Ishikawa (cell line): ENCODE results near the gene UBE2Q1.

ENCODE experiments used
- EGR1 ChIP-seq: IDR thresholded peaks from 2 replicates; pipeline ENCODE4 v1.6.1; 2012
- EP300 ChIP-seq: IDR thresholded peaks from 2 replicates; pipeline ENCODE4 v1.6.1; 2012; ENCODE audit warnings: borderline replicate concordance
- YY1 ChIP-seq: IDR thresholded peaks from 2 replicates; pipeline ENCODE4 v1.6.1; 2012; ENCODE audit warnings: low read depth
- TF ChIP-seq, protein P1 (sequence below): IDR thresholded peaks from 2 replicates; pipeline ENCODE4 v1.6.1; 2012
- TF ChIP-seq, protein P2 (sequence below): IDR thresholded peaks from 2 replicates; pipeline ENCODE4 v1.6.1; 2012

DNA sequence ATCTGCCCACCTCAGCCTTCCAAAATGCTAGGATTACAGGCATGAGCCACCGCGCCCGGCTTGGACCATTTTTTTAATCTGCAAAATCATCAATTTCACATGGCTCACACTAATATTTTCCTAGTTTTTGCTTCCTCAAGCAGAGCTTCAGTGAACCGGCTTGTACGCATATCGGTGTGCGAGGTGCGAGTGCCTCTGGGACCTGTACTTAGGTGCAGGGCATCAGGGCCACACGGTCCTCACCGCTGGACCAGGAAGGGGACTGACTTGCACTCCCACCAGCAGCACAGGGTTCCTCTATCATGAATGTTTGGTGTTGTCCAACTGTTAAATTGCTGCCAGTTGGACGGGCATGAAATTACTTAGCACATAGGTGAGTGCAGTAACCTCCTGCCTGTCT lies 40.8 kb downstream of the UBE2Q1 start:
- TF ChIP-seq EGR1 (no peak), EP300 (no peak), YY1 (no peak)
- TF ChIP-seq, protein P1, sequence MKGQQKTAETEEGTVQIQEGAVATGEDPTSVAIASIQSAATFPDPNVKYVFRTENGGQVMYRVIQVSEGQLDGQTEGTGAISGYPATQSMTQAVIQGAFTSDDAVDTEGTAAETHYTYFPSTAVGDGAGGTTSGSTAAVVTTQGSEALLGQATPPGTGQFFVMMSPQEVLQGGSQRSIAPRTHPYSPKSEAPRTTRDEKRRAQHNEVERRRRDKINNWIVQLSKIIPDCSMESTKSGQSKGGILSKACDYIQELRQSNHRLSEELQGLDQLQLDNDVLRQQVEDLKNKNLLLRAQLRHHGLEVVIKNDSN = no peak
- TF ChIP-seq, protein P2, sequence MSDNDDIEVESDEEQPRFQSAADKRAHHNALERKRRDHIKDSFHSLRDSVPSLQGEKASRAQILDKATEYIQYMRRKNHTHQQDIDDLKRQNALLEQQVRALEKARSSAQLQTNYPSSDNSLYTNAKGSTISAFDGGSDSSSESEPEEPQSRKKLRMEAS = no peak
